Measurements from ENCODE around the gene NAT14. TPM values are rescaled to one million over a fixed set of nuclear protein-coding genes. Genes with fewer than 3 reads are reported as not detected.

NAT14 gene
- total and polyA plus RNA-seq, 5 donors from 2014 or later, result 3.3 to 9.2 (median 4.7) TPM

DNA sequence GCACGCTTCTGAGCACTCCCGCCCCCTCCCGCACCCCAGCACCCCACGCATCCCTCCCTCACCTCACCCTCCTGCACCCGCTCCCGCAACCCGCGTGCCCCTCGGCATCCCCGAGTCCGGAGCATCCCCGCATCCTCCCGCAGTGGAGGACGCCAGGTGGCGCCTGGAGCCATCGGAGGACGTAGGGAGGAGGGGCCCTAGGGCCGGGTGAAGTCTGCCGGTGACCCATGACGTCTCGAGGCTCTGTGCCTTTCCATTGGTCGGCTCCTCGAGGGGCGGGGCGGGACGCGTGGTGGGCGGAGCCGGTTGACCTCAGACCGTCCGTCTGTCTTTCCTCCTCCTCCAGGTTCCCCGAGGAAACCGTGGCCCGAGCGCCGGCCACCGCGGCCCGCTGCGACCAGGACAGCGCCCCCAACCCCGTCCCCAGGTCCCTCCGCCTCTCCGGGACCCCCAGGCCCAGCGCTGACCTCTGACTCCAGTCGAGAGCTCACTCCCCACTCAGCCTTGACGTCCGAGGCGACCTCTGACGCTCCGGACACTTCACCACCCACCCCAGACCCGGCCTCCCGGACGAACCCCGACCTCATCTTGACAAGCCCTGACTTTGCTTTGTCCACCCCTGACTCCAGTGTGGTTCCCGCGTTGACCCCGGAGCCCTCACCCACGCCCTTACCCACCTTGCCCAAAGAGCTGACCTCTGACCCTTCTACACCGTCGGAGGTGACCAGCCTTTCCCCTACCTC lies 32.1 kb downstream of the NAT14 start:
- no peaks in the 10 kb centered on the region for H3K9me3 ChIP-seq (ENCODE audit: control insufficient read depth in 2 of 2, low read length in 2 of 2)
- H3K27me3 Mint-ChIP-seq, result no peaks in the 10 kb centered on the region
- peaks cover 0 to 6% (median 0%) of the 10 kb centered on the region in 4 donors for H3K4me1 Mint-ChIP-seq
- ATAC-seq (ENCODE audit: low read depth in 2 of 2) (peak; percentile 99 to 100), DNase-seq (peak; percentile 83 to 89 (median 85))
- H3K4me3 ChIP-seq (ENCODE audit: low read depth, low read length), result no peak overlapping the region
- H3K36me3 ChIP-seq (ENCODE audit: control insufficient read depth, insufficient read depth, low read length), result no peaks in the 10 kb centered on the region
- H3K27ac ChIP-seq (ENCODE audit: insufficient read depth, low read length, poor library complexity, severe bottlenecking), result no peak overlapping the region
- H3K27ac Mint-ChIP-seq, result peak overlapping the region; percentile 75 to 94 (median 83)
- no peaks in the 10 kb centered on the region for H3K27me3 ChIP-seq (ENCODE audit: control insufficient read depth, insufficient read depth, low read length)
- H3K4me3 Mint-ChIP-seq, result peak overlapping the region in 3 of 4 donors; percentile 12 to 88 (median 80)
- H3K36me3 Mint-ChIP-seq, result no peaks in the 10 kb centered on the region
- H3K4me1 ChIP-seq (ENCODE audit: control insufficient read depth, insufficient read depth, low read length, poor library complexity, severe bottlenecking), result peaks cover 9% of the 10 kb centered on the region
- no peaks in the 10 kb centered on the region for H3K9me3 Mint-ChIP-seq

DNA sequence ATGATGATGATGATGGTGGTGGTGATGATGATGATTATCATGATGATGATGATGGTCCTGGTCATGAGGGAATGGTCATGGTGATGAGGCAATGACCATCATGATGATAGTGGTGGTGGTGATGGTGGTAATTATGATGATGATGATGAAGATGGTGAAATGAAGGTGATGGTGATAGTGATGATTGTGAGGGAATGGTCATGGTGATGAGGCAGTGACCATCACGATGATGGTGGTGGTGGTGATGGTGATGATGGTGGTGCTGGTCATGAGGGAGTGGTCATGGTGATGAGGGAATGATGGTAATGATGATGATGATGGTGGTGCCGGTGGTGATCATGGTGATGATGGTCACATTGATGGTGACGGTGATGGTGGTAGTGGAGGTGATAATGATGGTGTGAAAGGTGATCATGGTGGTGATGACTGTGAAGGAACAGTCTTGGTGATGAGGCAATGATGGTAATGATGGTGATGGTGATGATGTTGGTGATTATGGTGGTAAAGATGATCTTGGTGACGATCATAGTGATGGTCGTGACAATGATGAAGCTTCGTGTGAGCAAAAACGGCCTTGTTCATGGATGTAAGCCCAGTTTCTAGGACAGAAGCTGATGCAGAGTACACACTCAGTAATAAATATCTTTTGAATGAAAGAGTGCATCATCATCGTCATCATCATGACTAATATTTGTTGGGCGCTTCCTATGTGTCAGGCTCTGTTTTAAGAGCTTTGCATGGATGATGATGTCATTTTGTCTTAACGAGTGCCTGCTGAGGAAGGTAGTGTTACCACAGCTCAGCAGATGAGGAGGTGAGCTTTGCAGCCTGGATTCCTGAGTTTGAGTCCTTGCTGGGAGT lies 34.7 kb downstream of the NAT14 start:
- H3K27me3 ChIP-seq (ENCODE audit: control insufficient read depth, insufficient read depth, low read length), result no peaks in the 10 kb centered on the region
- Mint-ChIP-seq H3K36me3 (no peaks in the 10 kb centered on the region), H3K4me1 (peaks cover 0 to 6% (median 0%) of the 10 kb centered on the region in 4 donors), H3K4me3 (no peak overlapping the region), H3K27ac (no peak overlapping the region), H3K9me3 (no peaks in the 10 kb centered on the region), H3K27me3 (no peaks in the 10 kb centered on the region)
- no peak overlapping the region for H3K4me3 ChIP-seq (ENCODE audit: low read depth, low read length)
- H3K36me3 ChIP-seq (ENCODE audit: control insufficient read depth, insufficient read depth, low read length), result no peaks in the 10 kb centered on the region
- ATAC-seq (ENCODE audit: low read depth in 2 of 2), result no peak
- H3K27ac ChIP-seq (ENCODE audit: insufficient read depth, low read length, poor library complexity, severe bottlenecking), result no peak overlapping the region
- H3K4me1 ChIP-seq (ENCODE audit: control insufficient read depth, insufficient read depth, low read length, poor library complexity, severe bottlenecking), result peaks cover 9% of the 10 kb centered on the region
- no peaks in the 10 kb centered on the region for H3K9me3 ChIP-seq (ENCODE audit: control insufficient read depth in 2 of 2, low read length in 2 of 2)
- DNase-seq, result no peak

DNA sequence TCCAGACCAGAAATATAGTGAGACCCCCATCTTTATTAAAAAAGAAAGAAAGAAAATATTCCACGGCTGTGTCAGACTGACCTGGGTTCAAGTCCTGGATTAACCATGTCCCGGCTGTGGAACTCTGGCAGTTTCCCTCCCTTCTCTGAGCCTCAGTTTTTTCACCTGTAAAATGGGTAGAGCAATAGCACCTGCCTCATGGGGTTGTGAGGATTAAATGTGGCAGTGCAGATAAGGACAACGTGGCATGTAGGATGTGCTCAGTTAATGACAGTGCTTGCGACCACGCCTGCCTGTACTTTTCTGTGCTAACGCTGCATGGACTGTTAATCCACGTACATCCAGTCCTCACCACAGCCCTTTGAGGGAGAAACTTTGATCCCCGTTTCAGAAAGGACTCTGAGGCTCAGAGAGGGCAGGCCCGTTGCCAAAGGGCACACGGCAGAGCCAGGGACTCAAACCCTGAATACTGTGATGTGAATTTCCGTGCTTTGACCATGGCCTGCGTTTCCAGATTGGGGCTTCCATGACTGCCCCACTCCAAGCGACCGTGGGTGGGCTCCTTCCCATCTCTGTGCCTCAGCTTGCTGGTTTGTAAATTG lies 35.8 kb downstream of the NAT14 start:
- Histone ChIP-seq H3K27me3 (ENCODE audit: control insufficient read depth, insufficient read depth, low read length) (no peaks in the 10 kb centered on the region), H3K36me3 (ENCODE audit: control insufficient read depth, insufficient read depth, low read length) (no peaks in the 10 kb centered on the region), H3K4me3 (ENCODE audit: low read depth, low read length) (no peak overlapping the region), H3K4me1 (ENCODE audit: control insufficient read depth, insufficient read depth, low read length, poor library complexity, severe bottlenecking) (peaks cover 9% of the 10 kb centered on the region), H3K9me3 (ENCODE audit: control insufficient read depth in 2 of 2, low read length in 2 of 2) (no peaks in the 10 kb centered on the region), H3K27ac (ENCODE audit: insufficient read depth, low read length, poor library complexity, severe bottlenecking) (no peak overlapping the region)
- no peak overlapping the region for H3K27ac Mint-ChIP-seq
- no peaks in the 10 kb centered on the region for H3K36me3 Mint-ChIP-seq
- no peak for DNase-seq
- ATAC-seq (ENCODE audit: low read depth in 2 of 2), result no peak
- no peaks in the 10 kb centered on the region for H3K27me3 Mint-ChIP-seq
- H3K4me1 Mint-ChIP-seq, result peaks cover 0 to 6% (median 0%) of the 10 kb centered on the region in 4 donors
- no peak overlapping the region for H3K4me3 Mint-ChIP-seq
- no peaks in the 10 kb centered on the region for H3K9me3 Mint-ChIP-seq

DNA sequence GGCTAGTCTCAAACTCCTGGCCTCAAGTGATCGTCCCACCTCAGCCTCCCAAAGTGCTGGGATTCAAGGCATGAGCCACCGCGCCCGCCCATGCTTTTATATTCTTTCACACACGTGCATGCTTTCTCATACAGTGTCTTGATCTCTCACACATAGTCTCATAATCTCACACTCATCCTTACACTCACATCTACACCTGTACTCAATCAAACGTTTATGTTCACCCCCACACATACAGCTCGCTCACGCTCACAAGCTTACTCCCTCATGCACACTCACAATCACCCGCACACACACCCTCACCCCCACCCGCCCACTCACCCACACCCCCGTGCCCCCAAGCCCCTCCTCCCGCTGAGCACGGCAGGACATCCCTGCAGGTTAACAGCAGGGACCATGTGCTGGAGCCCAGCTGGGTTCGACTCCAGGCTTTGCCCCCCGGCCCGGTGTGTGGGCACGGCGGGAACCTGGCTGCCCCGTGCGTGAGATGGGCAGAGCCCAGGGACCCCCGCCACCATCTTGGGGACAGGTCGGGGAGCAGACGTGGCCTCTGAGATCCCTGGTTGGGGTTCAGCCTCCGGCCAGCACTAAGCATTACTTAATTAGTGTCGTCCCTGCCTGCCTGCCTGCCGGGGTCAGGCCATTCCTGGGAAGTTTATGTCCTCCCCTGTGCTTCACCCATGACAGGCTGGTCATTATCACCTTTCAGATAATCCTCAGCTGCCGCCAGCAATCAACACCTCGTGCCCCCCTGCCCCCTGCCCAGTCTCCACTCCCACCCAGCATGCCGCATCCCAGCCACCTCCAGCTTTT lies 40.5 kb downstream of the NAT14 start:
- Mint-ChIP-seq H3K9me3 (no peaks in the 10 kb centered on the region), H3K27ac (no peak overlapping the region)
- H3K27ac ChIP-seq (ENCODE audit: insufficient read depth, low read length, poor library complexity, severe bottlenecking), result no peak overlapping the region

DNA sequence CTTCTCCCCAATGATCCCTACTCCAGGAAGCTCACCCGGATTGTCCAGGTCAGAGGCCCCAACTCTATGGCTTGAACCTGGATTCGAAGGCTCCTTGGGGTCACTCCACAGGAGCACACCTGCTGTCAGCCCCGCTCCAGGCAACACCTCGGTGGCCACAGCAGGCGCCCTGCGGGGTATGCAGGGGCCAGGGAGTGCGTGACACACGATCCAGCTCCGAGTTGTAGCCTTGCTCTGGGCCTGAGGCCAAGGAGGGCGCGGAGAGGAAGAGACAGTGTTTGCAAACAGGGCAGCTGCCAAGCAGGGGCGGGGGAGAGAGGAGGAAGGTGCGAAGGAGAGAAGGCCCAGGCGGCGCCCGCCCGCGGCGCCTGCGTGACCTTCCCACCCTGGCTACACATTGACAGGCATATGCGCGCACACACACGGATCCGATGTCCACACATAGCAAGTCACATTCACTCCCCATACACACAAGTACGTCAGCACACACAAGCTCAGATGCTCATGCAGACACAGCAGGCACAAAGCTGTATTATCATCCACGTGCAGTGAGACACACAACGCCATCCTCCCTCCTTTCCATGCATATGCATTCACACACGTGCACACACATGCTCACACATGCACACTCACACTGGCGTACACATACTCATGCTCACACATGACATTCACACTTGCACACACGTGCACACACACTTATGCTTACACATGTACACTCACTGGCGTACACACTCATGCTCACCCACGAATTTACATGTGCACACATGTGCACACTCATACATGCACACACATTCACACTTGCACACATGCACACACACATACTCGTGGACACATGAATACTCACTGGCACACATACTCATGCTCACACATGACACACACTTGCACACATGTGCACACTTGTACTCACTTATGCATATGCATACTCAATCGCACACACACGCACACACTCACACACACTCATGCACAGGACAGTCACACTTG lies 41.5 kb downstream of the NAT14 start:
- Histone ChIP-seq H3K4me3 (ENCODE audit: low read depth, low read length) (no peak overlapping the region), H3K4me1 (ENCODE audit: control insufficient read depth, insufficient read depth, low read length, poor library complexity, severe bottlenecking) (no peaks in the 10 kb centered on the region), H3K9me3 (ENCODE audit: control insufficient read depth in 2 of 2, low read length in 2 of 2) (no peaks in the 10 kb centered on the region), H3K27me3 (ENCODE audit: control insufficient read depth, insufficient read depth, low read length) (no peaks in the 10 kb centered on the region), H3K27ac (ENCODE audit: insufficient read depth, low read length, poor library complexity, severe bottlenecking) (no peak overlapping the region), H3K36me3 (ENCODE audit: control insufficient read depth, insufficient read depth, low read length) (no peaks in the 10 kb centered on the region)
- Mint-ChIP-seq H3K9me3 (no peaks in the 10 kb centered on the region), H3K4me1 (no peaks in the 10 kb centered on the region), H3K27ac (no peak overlapping the region), H3K27me3 (no peaks in the 10 kb centered on the region), H3K36me3 (no peaks in the 10 kb centered on the region), H3K4me3 (no peak overlapping the region)
- no peak for ATAC-seq (ENCODE audit: low read depth in 2 of 2)
- DNase-seq, result no peak

More for the DNA sequence above, 40.5 kb downstream of the NAT14 start:
- H3K27me3 Mint-ChIP-seq, result no peaks in the 10 kb centered on the region
- H3K36me3 Mint-ChIP-seq, result no peaks in the 10 kb centered on the region
- no peak for ATAC-seq (ENCODE audit: low read depth in 2 of 2)
- no peak overlapping the region for H3K4me3 Mint-ChIP-seq
- Histone ChIP-seq H3K4me3 (ENCODE audit: low read depth, low read length) (no peak overlapping the region), H3K36me3 (ENCODE audit: control insufficient read depth, insufficient read depth, low read length) (no peaks in the 10 kb centered on the region), H3K9me3 (ENCODE audit: control insufficient read depth in 2 of 2, low read length in 2 of 2) (no peaks in the 10 kb centered on the region), H3K4me1 (ENCODE audit: control insufficient read depth, insufficient read depth, low read length, poor library complexity, severe bottlenecking) (no peaks in the 10 kb centered on the region), H3K27me3 (ENCODE audit: control insufficient read depth, insufficient read depth, low read length) (no peaks in the 10 kb centered on the region)
- no peaks in the 10 kb centered on the region for H3K4me1 Mint-ChIP-seq
- DNase-seq, result no peak

DNA sequence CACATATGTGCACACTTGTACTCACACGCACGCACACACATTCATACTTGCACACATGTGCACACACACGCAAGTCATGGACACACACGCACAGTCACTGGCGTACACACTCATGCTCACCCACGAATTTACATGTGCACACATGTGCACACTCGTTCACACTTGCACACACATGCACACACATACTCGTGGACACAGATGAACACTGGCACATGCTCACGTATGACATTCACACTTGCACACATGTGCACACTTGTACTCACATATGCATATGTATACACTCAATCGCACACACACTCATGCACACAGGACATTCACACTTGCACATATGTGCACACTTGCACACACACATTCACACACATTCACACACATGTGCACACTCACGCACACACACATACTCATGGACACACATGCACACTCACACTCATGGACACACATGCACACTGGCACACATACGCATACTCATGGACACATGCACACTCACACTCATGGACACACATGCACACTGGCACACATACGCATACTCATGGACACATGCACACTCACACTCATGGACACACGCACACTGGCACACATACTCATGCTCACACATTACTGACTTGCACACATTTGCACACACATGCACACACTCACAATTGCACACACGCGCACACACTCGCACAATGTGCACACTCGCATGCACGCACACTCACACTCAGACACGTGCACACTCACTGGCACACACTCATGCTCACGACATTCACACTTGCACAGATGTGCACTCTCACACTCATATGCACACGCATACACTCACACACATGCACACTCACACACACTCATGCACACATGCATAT lies 42.4 kb downstream of the NAT14 start:
- no peaks in the 10 kb centered on the region for H3K27me3 Mint-ChIP-seq
- no peak overlapping the region for H3K27ac ChIP-seq (ENCODE audit: insufficient read depth, low read length, poor library complexity, severe bottlenecking)

More for the DNA sequence above, 42.4 kb downstream of the NAT14 start:
- no peaks in the 10 kb centered on the region for H3K36me3 Mint-ChIP-seq
- no peaks in the 10 kb centered on the region for H3K27me3 ChIP-seq (ENCODE audit: control insufficient read depth, insufficient read depth, low read length)
- no peaks in the 10 kb centered on the region for H3K9me3 Mint-ChIP-seq
- H3K4me1 Mint-ChIP-seq, result no peaks in the 10 kb centered on the region
- H3K4me3 Mint-ChIP-seq, result no peak overlapping the region
- DNase-seq (no peak), ATAC-seq (ENCODE audit: low read depth in 2 of 2) (no peak)
- H3K9me3 ChIP-seq (ENCODE audit: control insufficient read depth in 2 of 2, low read length in 2 of 2), result no peaks in the 10 kb centered on the region
- no peak overlapping the region for H3K4me3 ChIP-seq (ENCODE audit: low read depth, low read length)
- H3K36me3 ChIP-seq (ENCODE audit: control insufficient read depth, insufficient read depth, low read length), result no peaks in the 10 kb centered on the region
- no peaks in the 10 kb centered on the region for H3K4me1 ChIP-seq (ENCODE audit: control insufficient read depth, insufficient read depth, low read length, poor library complexity, severe bottlenecking)
- no peak overlapping the region for H3K27ac Mint-ChIP-seq
